Activated CD8-positive, alpha-beta memory T cell treated with anti-CD3 and anti-CD28 coated beads for 36 hours (primary cell): ENCODE measurements around the gene GAREM1. TPM values are rescaled to one million over a fixed set of nuclear protein-coding genes. Genes with fewer than 3 reads are reported as not detected.
"Not testable (repeated sequence)": the region's sequence is repeated elsewhere in the genome, so short reads cannot be mapped to it uniquely, and the experiment has no call there.

Source experiments
- CTCF ChIA-PET: fragments of 350-600 bp; sonication (Branson Sonifier 250); formaldehyde crosslinking; loops from one replicate; lab custom pipeline; 2021; ENCODE audit warnings: antibody characterized with exemption; lab: Charles Lee
- POLR2A ChIA-PET: fragments of 350-600 bp; sonication (Branson Sonifier 250); formaldehyde crosslinking; loops from one replicate; lab custom pipeline; 2021; ENCODE audit warnings: antibody characterized with exemption; lab: Charles Lee
- total RNA-seq, 2 experiments: library from RNA; stranded (reverse); gene quantifications; one replicate each; pipeline ENCODE4 v1.2.3, GENCODE V29; 2021

Gene GAREM1
- total RNA-seq, 2 experiments from 2014 or later: 0.04 TPM; not detected in 1

DNA sequence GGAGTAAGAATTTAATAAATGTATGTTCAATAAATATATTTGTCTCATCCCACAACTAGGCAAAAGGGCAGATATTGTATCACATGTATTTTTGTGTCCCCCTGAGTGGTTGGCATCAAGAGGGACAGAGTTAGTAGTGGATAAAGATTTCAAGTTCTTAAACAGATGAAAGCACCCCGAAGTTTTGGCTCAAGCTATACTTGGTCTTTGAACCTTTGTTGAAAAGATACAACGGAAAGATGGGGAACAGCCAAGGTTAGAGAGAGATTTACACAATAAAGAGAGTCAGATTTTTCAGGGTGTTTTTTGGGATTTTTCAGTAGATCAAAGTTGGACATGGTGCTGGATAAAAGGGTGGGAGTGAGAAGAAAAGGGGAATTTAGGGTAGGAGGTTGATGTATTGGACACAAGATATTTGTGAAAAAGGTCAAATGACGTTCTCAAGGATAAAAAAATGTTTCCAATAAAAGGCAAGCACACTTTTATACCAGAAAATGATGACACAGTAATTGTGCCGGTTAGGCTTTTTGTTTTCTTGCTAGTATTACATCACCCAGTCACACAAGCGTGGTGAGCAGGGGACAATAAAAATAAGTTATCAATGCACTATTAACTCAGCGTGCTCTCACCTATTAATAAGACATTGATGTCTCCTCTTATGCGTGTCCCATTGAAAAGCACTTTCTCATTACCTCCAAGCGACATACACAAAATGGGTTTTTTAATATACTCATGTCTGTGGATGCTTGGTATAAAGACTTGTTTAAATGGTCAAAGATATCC, 221.3 kb downstream of the GAREM1 start:
- ChIA-PET POLR2A (no interaction called here), CTCF (no interaction called here)

DNA sequence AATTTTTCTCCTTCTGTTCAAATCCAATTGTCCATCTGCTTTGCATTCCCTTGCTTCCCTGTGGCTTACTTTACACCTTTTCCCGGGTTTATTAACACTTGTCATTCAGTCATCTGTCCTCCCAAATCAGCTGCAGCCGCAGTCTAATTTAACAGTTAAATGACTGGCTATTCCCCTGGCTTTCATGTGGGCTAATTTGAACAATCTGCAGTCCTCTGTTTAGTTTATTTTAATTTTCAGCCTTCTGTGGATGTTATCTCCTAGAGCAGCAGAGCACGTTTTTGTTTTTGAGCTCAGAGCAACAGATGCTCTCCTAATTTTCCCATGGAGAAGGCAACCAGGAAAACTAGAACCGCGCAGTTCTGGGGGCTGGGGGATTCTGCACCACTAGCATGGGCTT, 225.8 kb downstream of the GAREM1 start:
- ChIA-PET CTCF (no interaction called here), POLR2A (no interaction called here)

DNA sequence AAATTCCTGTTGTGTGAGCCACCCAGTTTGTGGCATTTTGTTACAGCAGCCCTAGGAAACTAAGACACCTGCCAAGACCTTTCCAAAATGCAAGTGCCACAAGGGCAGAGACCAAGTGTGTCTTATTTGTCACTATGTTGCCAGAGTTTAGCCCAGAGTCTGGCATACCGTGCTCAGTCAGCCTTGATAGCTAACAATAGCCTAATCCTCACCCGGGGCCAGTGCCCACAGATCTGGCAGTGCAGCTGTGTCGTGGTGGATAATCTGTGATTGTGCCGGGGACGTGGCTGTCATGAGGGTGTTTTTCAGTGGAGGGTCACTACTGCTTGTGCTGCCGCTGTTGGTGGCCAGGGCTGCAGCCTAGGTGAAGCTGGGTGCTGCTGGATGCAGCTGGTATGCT, 227.3 kb downstream of the GAREM1 start:
- CTCF ChIA-PET: no interaction called here
- POLR2A ChIA-PET: no interaction called here

DNA sequence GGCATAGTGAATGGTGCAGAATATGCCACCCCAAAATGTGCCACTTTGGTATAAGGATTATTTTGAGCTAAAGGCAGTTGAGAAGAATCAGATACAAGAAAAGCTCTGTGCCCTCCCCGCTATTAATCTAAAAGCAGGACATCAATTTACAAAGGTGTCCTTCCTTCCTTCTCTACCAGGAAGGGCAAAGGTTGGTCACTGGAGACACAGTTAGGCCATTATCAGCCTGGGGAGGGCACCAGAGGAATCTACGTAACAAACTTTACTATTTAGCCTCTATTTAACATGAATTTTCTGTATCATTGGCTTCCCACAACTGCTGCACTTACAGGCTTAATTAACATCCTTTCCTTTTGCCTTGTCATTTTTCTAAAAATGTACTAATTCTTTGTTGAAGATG, 228.3 kb downstream of the GAREM1 start:
- CTCF ChIA-PET: no interaction called here
- POLR2A ChIA-PET: no interaction called here

DNA sequence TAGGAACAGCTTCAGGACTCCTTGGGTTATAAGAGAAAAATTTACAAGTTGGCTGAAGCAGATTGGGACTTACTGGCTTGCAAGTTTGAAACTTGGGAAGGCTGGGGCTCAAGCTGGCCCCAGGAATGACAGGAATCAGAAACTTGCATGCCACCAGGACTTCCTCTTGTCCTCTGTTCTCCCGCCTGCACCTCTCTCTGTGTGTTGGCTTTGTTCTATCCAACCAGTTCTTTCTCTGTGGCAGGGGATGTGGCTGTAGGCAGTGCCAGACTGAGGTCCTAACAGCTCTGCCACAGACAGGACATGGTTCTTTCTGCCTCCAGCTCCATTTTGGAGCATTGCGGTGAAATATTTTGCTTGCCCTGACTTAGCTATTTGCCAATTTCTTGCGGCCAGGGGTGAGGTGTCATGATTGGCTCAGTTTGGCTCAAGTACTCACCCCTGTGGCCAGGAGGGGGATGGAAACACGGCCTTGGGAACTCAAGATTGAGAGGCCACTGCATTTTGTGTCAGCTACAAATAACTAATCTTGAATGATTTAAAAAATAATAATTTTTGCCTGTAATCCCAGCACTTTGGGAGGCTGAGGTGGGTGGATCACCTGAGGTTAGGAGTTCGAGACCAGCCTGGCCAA, 231.9 kb downstream of the GAREM1 start:
- ChIA-PET POLR2A (no interaction called here), CTCF (no interaction called here)

DNA sequence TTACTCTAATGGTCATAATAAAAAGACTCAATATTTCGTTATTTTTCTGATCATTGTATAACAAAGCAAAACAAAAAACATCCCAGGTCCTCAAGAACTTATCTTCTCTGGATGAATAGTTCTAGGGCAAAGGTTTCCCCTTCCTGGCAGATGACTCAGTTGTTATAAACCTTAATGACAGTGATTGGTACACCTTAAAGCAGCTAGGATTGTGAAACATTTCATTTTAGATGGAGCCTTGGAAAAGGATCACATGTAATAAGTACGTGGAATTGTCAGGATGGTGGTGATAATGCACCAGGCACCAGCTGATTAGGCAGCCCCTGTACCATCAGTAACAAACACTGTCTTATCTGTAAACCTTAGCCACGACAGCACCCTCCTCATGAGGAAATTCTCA, 233.6 kb downstream of the GAREM1 start:
- CTCF ChIA-PET: no interaction called here
- POLR2A ChIA-PET: no interaction called here

DNA sequence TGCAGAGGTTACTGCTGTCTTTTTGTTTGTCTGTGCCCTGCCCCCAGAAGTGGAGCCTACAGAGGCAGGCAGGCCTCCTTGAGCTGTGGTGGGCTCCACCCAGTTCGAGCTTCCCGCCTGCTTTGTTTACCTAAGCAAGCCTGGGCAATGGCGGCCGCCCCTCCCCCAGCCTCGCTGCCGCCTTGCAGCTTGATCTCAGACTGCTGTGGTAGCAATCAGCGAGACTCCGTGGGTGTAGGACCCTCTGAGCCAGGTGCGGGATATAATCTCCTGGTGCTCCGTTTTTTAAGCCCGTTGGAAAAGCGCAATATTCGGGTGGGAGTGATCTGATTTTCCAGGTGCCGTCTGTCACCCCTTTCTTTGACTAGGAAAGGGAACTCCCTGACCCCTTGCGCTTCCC, 237.3 kb downstream of the GAREM1 start:
- CTCF ChIA-PET, POLR2A ChIA-PET: not testable (repeated sequence)

DNA sequence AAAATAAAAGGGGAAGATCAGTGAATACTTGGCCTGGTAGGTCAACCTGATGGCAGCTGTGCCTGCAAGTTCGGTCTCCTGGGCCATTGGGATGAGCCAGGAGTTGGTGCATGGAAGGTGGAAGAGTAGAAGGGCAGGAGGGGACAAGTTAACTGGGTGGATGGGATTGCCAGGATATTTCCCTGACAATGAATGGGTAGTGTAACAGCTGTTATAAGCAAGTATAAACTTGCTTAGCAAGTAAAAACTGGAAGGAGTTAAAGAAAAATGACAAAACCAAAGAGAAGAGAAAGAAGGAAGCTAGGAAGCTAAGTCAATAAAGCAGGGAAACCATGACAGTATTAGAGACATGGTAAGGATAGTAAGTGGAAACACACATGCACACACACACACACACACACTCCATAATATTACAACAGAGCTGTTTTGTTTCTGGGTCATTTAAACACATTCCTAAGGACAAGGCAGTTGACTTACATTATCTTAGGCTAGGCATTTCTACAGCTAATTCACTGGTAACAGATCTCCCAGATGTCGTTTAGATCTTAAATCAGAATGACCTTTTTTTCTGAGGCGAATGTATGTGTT, 251.2 kb downstream of the GAREM1 start:
- ChIA-PET CTCF (no interaction called here), POLR2A (no interaction called here)

DNA sequence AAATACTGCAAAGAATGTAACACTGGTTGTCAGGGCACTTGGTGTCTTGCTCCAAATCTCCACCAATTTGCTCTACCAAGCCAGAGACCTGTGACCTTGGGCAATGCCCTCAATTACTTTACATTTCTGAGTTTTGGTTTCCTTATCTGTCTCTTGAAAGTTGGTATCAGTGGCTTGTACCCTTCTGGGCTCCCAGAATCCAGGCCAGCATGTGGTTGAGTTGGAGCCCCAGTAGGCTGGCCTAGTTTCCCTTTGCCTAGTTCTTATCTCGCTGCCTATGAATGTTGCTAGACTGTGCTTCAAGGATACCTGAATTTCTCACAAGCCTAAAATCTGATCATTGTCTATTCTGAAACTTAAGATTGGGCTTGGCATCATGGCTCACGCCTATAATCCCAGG, 254.3 kb downstream of the GAREM1 start:
- ChIA-PET POLR2A (no interaction called here), CTCF (no interaction called here)

DNA sequence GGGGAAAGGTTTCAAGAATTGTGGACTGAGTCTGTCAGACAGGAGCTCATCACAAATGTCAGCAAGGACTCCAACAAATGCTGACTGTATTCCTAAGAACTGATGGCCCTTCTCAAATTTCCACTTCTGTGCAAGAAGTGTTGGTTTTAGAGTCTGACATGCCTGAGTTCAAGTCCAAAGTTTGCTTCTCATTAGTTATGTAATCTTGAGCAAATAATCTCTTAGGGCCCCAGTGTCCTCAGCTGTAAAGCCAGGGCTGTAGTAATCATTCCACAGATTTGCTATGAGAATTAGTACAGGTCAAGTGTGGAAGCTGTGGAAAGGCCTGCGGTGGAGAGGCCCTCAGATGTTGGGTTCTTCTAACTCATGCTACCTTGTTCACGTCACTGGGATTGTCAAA, 257.0 kb downstream of the GAREM1 start:
- ChIA-PET POLR2A (no interaction called here), CTCF (no interaction called here)
